Measurements from ENCODE around the gene SPRR2E.

DNA sequence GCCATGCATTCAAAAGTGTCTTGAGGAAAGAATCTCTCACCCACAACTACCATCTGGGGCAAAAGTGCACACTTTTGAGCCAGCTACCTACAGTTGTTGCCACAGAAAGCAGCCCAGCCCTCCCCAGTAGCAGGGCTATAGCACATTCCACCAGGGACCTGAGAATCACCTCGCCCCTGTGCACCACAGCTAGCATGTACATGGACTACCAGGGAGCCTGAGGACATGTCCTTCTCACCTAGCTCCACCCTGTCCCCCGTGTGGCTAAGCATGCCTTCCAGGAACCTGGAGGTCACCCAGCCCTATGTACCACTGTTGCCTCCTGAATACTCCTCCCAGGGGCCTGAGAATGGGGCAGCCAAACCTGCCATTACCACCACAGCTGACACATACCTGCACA, 39.4 kb upstream of the SPRR2E start:
- TF ChIP-seq GATA3 (IDR thresholded peaks at IDR 0.05; ENCODE audit: low read depth, low read length): no peak
- TF ChIP-seq GATA2 (IDR thresholded peaks at IDR 0.05; ENCODE audit: low read depth, low read length): no peak

All from SH-SY5Y (cell line).